ENCODE results near the gene PLCB1.

PLCB1 gene

DNA sequence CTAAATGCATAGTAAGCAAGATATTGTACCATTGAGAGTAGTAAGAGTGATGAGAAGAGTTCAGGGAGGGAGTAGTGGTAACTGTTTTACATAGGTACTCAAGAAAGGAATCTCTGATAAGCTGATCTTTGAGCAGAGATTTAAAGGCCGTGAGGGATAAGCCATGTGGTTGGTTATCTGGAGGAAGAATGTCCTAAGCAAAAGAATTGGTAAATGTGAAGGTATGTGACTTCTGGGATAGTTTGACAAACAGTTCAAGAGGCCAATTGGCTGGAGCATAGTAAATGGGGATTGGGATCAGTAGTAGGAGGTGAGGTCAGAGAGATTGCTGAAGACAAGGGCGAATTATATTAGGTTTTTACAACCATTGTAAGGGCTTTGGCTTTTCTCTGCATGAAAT lies 40.1 kb downstream of the PLCB1 start:
- TF ChIP-seq EZH2 (IDR thresholded peaks at IDR 0.05; ENCODE audit: borderline replicate concordance, low read length) = no peak
- Histone ChIP-seq H3K4me2 (ENCODE audit: low read length) (no peak overlapping the region), H3K27ac (ENCODE audit: low read depth, low read length, poor library complexity, severe bottlenecking) (no peak overlapping the region), H2AFZ (ENCODE audit: low read length) (no peak overlapping the region), H3K9me3 (ENCODE audit: low read length) (no peaks in the 10 kb centered on the region), H3K9ac (ENCODE audit: low read length) (no peak overlapping the region), H3K9me2 (ENCODE audit: low read depth, low read length) (no peaks in the 10 kb centered on the region), H3K4me3 (ENCODE audit: low read depth, low read length, poor library complexity, severe bottlenecking) (no peak overlapping the region), H3F3A (ENCODE audit: insufficient read depth, low read length) (no peaks in the 10 kb centered on the region), H3K36me3 (ENCODE audit: insufficient read depth, low read length) (no peaks in the 10 kb centered on the region), H3K27me3 (ENCODE audit: insufficient read depth, low read length) (no peaks in the 10 kb centered on the region), H3K79me2 (ENCODE audit: insufficient read depth, low read length) (no peaks in the 10 kb centered on the region), H4K20me1 (ENCODE audit: insufficient read depth, low read length) (no peaks in the 10 kb centered on the region), H3K4me1 (ENCODE audit: insufficient read depth, low read length, severe bottlenecking) (no peaks in the 10 kb centered on the region)

- no peak overlapping the region for H3K27ac ChIP-seq (ENCODE audit: low read depth, low read length, poor library complexity, severe bottlenecking)
- no peak overlapping the region for H3K9ac ChIP-seq (ENCODE audit: low read length)
- no peaks in the 10 kb centered on the region for H3K9me2 ChIP-seq (ENCODE audit: low read depth, low read length)
- H2AFZ ChIP-seq (ENCODE audit: low read length) = no peak overlapping the region
- H3K4me2 ChIP-seq (ENCODE audit: low read length) = no peak overlapping the region
- H3K4me1 ChIP-seq (ENCODE audit: insufficient read depth, low read length, severe bottlenecking) = no peaks in the 10 kb centered on the region
- H3K9me3 ChIP-seq (ENCODE audit: low read length) = 0 out of 2 replicates have a peak, but pooled peaks cover 2% of the 10 kb centered on the region
- TF ChIP-seq CTCF (IDR thresholded peaks at IDR 0.05; ENCODE audit: low read length) (no peak), EZH2 (IDR thresholded peaks at IDR 0.05; ENCODE audit: borderline replicate concordance, low read length) (no peak)
- no peaks in the 10 kb centered on the region for H3K79me2 ChIP-seq (ENCODE audit: insufficient read depth, low read length)
- no peaks in the 10 kb centered on the region for H4K20me1 ChIP-seq (ENCODE audit: insufficient read depth, low read length)
- H3K36me3 ChIP-seq (ENCODE audit: insufficient read depth, low read length) = no peaks in the 10 kb centered on the region
- H3F3A ChIP-seq (ENCODE audit: insufficient read depth, low read length) = no peaks in the 10 kb centered on the region
- H3K27me3 ChIP-seq (ENCODE audit: insufficient read depth, low read length) = no peaks in the 10 kb centered on the region
- H3K4me3 ChIP-seq (ENCODE audit: low read depth, low read length, poor library complexity, severe bottlenecking) = no peak overlapping the region
Measured at GRCh38 chr20:8175741-8176675, 43.9 kb downstream of the PLCB1 start.

DNA sequence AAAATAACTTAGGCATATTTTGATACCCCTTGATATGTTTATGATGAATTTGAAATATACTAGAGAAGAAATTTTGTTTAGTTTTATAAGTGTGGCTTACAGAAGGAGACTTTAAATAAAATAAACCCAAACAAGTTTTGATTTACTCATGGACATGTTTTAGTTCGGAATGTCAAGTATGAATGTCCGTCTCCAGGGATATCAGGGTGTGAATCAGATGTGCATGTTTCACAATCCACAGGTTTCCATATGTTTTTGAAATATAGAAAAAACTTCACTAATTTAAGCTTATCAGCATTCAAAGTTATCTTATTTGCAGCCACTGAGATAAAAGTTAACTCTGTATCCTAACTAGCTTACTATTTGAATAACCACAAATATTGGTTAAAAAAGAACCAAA lies 51.5 kb downstream of the PLCB1 start:
- no peaks in the 10 kb centered on the region for H4K20me1 ChIP-seq (ENCODE audit: insufficient read depth, low read length)
- H3K27me3 ChIP-seq (ENCODE audit: insufficient read depth, low read length) = no peaks in the 10 kb centered on the region
- no peak overlapping the region for H2AFZ ChIP-seq (ENCODE audit: low read length)
- H3K9me2 ChIP-seq (ENCODE audit: low read depth, low read length) = no peaks in the 10 kb centered on the region
- no peak overlapping the region for H3K4me3 ChIP-seq (ENCODE audit: low read depth, low read length, poor library complexity, severe bottlenecking)
- H3K4me1 ChIP-seq (ENCODE audit: insufficient read depth, low read length, severe bottlenecking) = no peaks in the 10 kb centered on the region
- no peaks in the 10 kb centered on the region for H3F3A ChIP-seq (ENCODE audit: insufficient read depth, low read length)
- H3K36me3 ChIP-seq (ENCODE audit: insufficient read depth, low read length) = no peaks in the 10 kb centered on the region
- no peak overlapping the region for H3K9ac ChIP-seq (ENCODE audit: low read length)
- 0 out of 2 replicates have a peak, but pooled peaks cover 2% of the 10 kb centered on the region for H3K9me3 ChIP-seq (ENCODE audit: low read length)
- no peak overlapping the region for H3K4me2 ChIP-seq (ENCODE audit: low read length)
- H3K27ac ChIP-seq (ENCODE audit: low read depth, low read length, poor library complexity, severe bottlenecking) = no peak overlapping the region
- no peaks in the 10 kb centered on the region for H3K79me2 ChIP-seq (ENCODE audit: insufficient read depth, low read length)
- TF ChIP-seq EZH2 (IDR thresholded peaks at IDR 0.05; ENCODE audit: borderline replicate concordance, low read length) = no peak
- TF ChIP-seq CTCF (IDR thresholded peaks at IDR 0.05; ENCODE audit: low read length) = no peak
